ENCODE measurements around the gene MCIDAS.

- peak; percentile 24 for TF ChIP-seq CTCF (IDR thresholded peaks at IDR 0.05; ENCODE audit: poor library complexity)
- peak; percentile 51 for TF ChIP-seq EZH2 (IDR thresholded peaks at IDR 0.05; ENCODE audit: borderline replicate concordance)
- TF ChIP-seq EZH2phosphoT487 (IDR thresholded peaks at IDR 0.05; ENCODE audit: low read depth, severe bottlenecking, unreplicated experiment) = peak; percentile 21
Measured at GRCh38 chr5:55226934-55227663, at the start of gene MCIDAS.

Data from hepatocyte (in vitro differentiated cells).